Measurements from ENCODE around the gene SLX4IP. TPM values are rescaled to one million over a fixed set of nuclear protein-coding genes. Genes with fewer than 3 reads are reported as not detected.

The SLX4IP gene
- total and polyA plus RNA-seq, 2 of the 13 experiments (the other 11 are each of a cell fraction or from before 2014, with no cell fraction given): 3.6 to 7.3 TPM

- TF ChIP-seq TFDP1 (CRISPR knock-in tag; IDR thresholded peaks at IDR 0.05; ENCODE audit: borderline replicate concordance) (peak; percentile 82), PRDM15 (CRISPR knock-in tag; IDR thresholded peaks at IDR 0.05) (peak; percentile 90), ELF1 (CRISPR knock-in tag; IDR thresholded peaks at IDR 0.05) (peak; percentile 97), ZNF563 (CRISPR knock-in tag; IDR thresholded peaks at IDR 0.05) (peak; percentile 64; the same call in 1 of the 2 replicates), KMT2B (CRISPR knock-in tag; IDR thresholded peaks at IDR 0.05) (peak; percentile 90), SMAD3 (CRISPR knock-in tag; IDR thresholded peaks at IDR 0.05) (peak; percentile 88), HMG20A (CRISPR knock-in tag; IDR thresholded peaks at IDR 0.05; ENCODE audit: borderline replicate concordance) (peak; percentile 32; the same call in 1 of the 2 replicates), ADNP (CRISPR knock-in tag; IDR thresholded peaks at IDR 0.05) (no peak), ZBTB7A (CRISPR knock-in tag; IDR thresholded peaks at IDR 0.05) (0 out of 2 replicates have a peak, but pooled peaks have one; percentile 53), SMARCE1 (IDR thresholded peaks at IDR 0.05; ENCODE audit: borderline replicate concordance) (no peak), ZNF224 (CRISPR knock-in tag; IDR thresholded peaks at IDR 0.05) (0 out of 2 replicates have a peak, but pooled peaks have one; percentile 49), TSC22D2 (CRISPR knock-in tag; IDR thresholded peaks at IDR 0.05; ENCODE audit: borderline replicate concordance) (peak; percentile 16; the same call in 1 of the 2 replicates), AGO2 (optimal IDR thresholded peaks at IDR 0.05; ENCODE audit: low read depth, low read length) (peak; percentile 85), ZFX (CRISPR knock-in tag; IDR thresholded peaks at IDR 0.05; ENCODE audit: low read depth) (peak; percentile 62; the same call in 1 of the 2 replicates), THYN1 (CRISPR knock-in tag; IDR thresholded peaks at IDR 0.05; ENCODE audit: borderline replicate concordance, low read depth) (peak; percentile 99), ZNF367 (CRISPR knock-in tag; IDR thresholded peaks at IDR 0.05; ENCODE audit: borderline replicate concordance) (no peak), ZNF160 (CRISPR knock-in tag; IDR thresholded peaks at IDR 0.05) (peak; percentile 35; the same call in 1 of the 2 replicates), ZFY (CRISPR knock-in tag; IDR thresholded peaks at IDR 0.05) (peak; percentile 67), POLR2A (IDR thresholded peaks at IDR 0.05; ENCODE audit: insufficient read depth in 1 of 2, low read depth in 2 of 2, low read length in 2 of 2) (peak; percentile 72 to 92), ZNF607 (CRISPR knock-in tag; IDR thresholded peaks at IDR 0.05; ENCODE audit: borderline replicate concordance) (peak; percentile 42; the same call in 1 of the 2 replicates), ZNF350 (CRISPR knock-in tag; IDR thresholded peaks at IDR 0.05; ENCODE audit: borderline replicate concordance, low read depth) (peak; percentile 89), ZFP1 (CRISPR knock-in tag; IDR thresholded peaks at IDR 0.05) (no peak; the same call in 1 of the 2 replicates), ELF3 (CRISPR knock-in tag; IDR thresholded peaks at IDR 0.05) (peak; percentile 100)
- TF ChIP-seq, protein P1, sequence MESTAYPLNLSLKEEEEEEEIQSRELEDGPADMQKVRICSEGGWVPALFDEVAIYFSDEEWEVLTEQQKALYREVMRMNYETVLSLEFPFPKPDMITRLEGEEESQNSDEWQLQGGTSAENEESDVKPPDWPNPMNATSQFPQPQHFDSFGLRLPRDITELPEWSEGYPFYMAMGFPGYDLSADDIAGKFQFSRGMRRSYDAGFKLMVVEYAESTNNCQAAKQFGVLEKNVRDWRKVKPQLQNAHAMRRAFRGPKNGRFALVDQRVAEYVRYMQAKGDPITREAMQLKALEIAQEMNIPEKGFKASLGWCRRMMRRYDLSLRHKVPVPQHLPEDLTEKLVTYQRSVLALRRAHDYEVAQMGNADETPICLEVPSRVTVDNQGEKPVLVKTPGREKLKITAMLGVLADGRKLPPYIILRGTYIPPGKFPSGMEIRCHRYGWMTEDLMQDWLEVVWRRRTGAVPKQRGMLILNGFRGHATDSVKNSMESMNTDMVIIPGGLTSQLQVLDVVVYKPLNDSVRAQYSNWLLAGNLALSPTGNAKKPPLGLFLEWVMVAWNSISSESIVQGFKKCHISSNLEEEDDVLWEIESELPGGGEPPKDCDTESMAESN (CRISPR knock-in tag; conservative IDR thresholded peaks at IDR 0.05): peak; percentile 62; the same call in 1 of the 2 replicates
These were observed at the start of gene SLX4IP (continued) for GRCh38 chr20:10434832-10435812.
